ENCODE results near the gene N4BP2. TPM values are rescaled to one million over a fixed set of nuclear protein-coding genes. Genes with fewer than 3 reads are reported as not detected.

Gene N4BP2
- total and polyA plus RNA-seq, 2 of the 8 experiments (the other 6 are each of a cell fraction or from before 2014, with no cell fraction given): 4.4 to 44.7 TPM

DNA sequence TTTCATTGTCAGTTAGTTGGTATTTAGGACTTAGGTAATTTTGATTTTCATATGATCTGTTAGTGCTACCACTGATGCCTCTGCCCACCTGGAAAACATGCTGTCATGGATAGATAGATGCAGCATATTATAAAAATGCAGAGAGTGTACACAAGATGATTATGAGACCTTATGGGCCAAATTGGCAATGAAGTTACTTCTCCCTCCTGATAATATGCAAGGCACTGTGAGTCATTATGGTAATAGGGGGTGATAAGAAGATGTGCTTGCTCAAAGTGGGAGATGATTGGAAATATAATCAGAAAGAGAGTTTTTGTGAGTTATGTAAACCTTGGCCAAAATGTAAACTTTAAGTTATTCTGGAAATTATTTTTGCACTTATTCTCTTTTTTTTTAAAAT is 83.5 kb downstream of the N4BP2 start:
- ChIA-PET POLR2A (ENCODE audit: partially characterized antibody) (no interaction called here), CTCF (ENCODE audit: partially characterized antibody) (interaction anchor here (0.6 kb wide), 1 partner anchor 175 kb away, joined by 3 read pairs; no protein-coding TSS in a partner anchor)
- H4K5ac ChIP-seq (ENCODE audit: insufficient read length, low read depth, low read length): no peak overlapping the region
- H2BK5ac ChIP-seq (ENCODE audit: low read depth, low read length): no peak overlapping the region
- no peaks in the 10 kb centered on the region for H3K4me1 ChIP-seq (replicated peaks in 1 of 4; ENCODE audit: control insufficient read depth in 3 of 4, insufficient read depth in 4 of 4, low read length in 3 of 4)
- no peak overlapping the region for H3K14ac ChIP-seq (ENCODE audit: insufficient read length)
- no peaks in the 10 kb centered on the region for H4K20me1 ChIP-seq (replicated peaks in 1 of 2; ENCODE audit: control insufficient read depth in 1 of 2, insufficient read depth in 2 of 2, low read length in 2 of 2)
- no peak overlapping the region for H2BK20ac ChIP-seq (ENCODE audit: low read length)
- H3K4ac ChIP-seq (replicated peaks; ENCODE audit: insufficient read length, low read depth, low read length): no peak overlapping the region
- H3K79me1 ChIP-seq (ENCODE audit: low read depth, low read length): peaks cover 4% of the 10 kb centered on the region; the same call in 1 of the 2 replicates
- no peak overlapping the region for H3K4me3 ChIP-seq (ENCODE audit: extremely low read depth in 1 of 4, insufficient read depth in 2 of 4, low read depth in 3 of 4, low read length in 4 of 4)
- H3K9me3 ChIP-seq (ENCODE audit: insufficient read depth in 2 of 2, low read depth in 1 of 2, low read length in 1 of 2): peaks cover 2 to 5% of the 10 kb centered on the region in 2 experiments; a peak in 2 of 4 replicates
- FAIRE-seq: no peak
- no peak overlapping the region for H4K8ac ChIP-seq (ENCODE audit: extremely low read depth, insufficient read depth, low read length)
- H2AK5ac ChIP-seq (ENCODE audit: low read depth, low read length): no peak overlapping the region
- no peak overlapping the region for H3K18ac ChIP-seq (ENCODE audit: extremely low read depth, low read length)
- no peak overlapping the region for H2AFZ ChIP-seq (ENCODE audit: low read length)
- H3K9ac ChIP-seq (replicated peaks in 1 of 4; ENCODE audit: extremely low read depth in 1 of 4, low read depth in 3 of 4, low read length in 3 of 4): no peak overlapping the region
- no peak overlapping the region for H3K4me2 ChIP-seq (ENCODE audit: insufficient read depth in 1 of 2, low read depth in 2 of 2, low read length in 2 of 2)
- H2BK15ac ChIP-seq (ENCODE audit: low read length): no peak overlapping the region
- no peaks in the 10 kb centered on the region for H3K23me2 ChIP-seq (ENCODE audit: low read depth, low read length)
- H3K27me3 ChIP-seq (replicated peaks in 1 of 4; ENCODE audit: control insufficient read depth in 3 of 4, extremely low read depth in 1 of 4, insufficient read depth in 3 of 4, low read length in 3 of 4): no peaks in the 10 kb centered on the region
- no peak overlapping the region for H4K91ac ChIP-seq (replicated peaks; ENCODE audit: insufficient read length, low read length)
- H3K56ac ChIP-seq (replicated peaks; ENCODE audit: insufficient read length, low read depth, low read length): no peak overlapping the region
- H2BK120ac ChIP-seq (replicated peaks; ENCODE audit: low read depth, low read length): no peak overlapping the region
- DNase-seq (ENCODE audit: low read depth in 1 of 2, low spot score in 2 of 2): no peak
- no peak overlapping the region for H3K27ac ChIP-seq (ENCODE audit: low read depth, low read length)
- no peaks in the 10 kb centered on the region; a peak in 1 of 4 replicates for H3K79me2 ChIP-seq (ENCODE audit: control insufficient read depth in 1 of 2, insufficient read depth in 2 of 2, low read length in 2 of 2)
- H2BK12ac ChIP-seq (ENCODE audit: low read depth, low read length): no peak overlapping the region
- H3K23ac ChIP-seq (ENCODE audit: insufficient read length): no peak overlapping the region
- peaks cover 5 to 46% (median 26%) of the 10 kb centered on the region in 4 experiments; a peak in 7 of 8 replicates for H3K36me3 ChIP-seq (ENCODE audit: control insufficient read depth in 2 of 4, insufficient read depth in 4 of 4, low read length in 3 of 4)
- no peak for TF ChIP-seq RFX5 (IDR thresholded peaks at IDR 0.05; ENCODE audit: borderline replicate concordance, low read depth, low read length)
- no peak for TF ChIP-seq E2F6 (IDR thresholded peaks at IDR 0.05)
- TF ChIP-seq, protein P1, sequence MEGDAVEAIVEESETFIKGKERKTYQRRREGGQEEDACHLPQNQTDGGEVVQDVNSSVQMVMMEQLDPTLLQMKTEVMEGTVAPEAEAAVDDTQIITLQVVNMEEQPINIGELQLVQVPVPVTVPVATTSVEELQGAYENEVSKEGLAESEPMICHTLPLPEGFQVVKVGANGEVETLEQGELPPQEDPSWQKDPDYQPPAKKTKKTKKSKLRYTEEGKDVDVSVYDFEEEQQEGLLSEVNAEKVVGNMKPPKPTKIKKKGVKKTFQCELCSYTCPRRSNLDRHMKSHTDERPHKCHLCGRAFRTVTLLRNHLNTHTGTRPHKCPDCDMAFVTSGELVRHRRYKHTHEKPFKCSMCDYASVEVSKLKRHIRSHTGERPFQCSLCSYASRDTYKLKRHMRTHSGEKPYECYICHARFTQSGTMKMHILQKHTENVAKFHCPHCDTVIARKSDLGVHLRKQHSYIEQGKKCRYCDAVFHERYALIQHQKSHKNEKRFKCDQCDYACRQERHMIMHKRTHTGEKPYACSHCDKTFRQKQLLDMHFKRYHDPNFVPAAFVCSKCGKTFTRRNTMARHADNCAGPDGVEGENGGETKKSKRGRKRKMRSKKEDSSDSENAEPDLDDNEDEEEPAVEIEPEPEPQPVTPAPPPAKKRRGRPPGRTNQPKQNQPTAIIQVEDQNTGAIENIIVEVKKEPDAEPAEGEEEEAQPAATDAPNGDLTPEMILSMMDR (IDR thresholded peaks at IDR 0.05; ENCODE audit: control extremely low read depth in 1 of 3, insufficient read depth in 1 of 3, low read depth in 1 of 3, low read length in 3 of 3): no peak
- no peak for TF ChIP-seq PHF8 (conservative IDR thresholded peaks at IDR 0.05; ENCODE audit: low read depth, low read length)
- no peak for TF ChIP-seq EZH2 (IDR thresholded peaks at IDR 0.05; ENCODE audit: low read depth, low read length, severe bottlenecking)
- no peak for TF ChIP-seq POLR2A (IDR thresholded peaks at IDR 0.05; ENCODE audit: control extremely low read depth in 1 of 2, low read depth in 2 of 2, low read length in 2 of 2)
- no peak for TF ChIP-seq SIN3A (conservative IDR thresholded peaks at IDR 0.05 in 1 of 2, IDR thresholded peaks at IDR 0.05 in 1 of 2; ENCODE audit: low read depth in 1 of 2, low read length in 2 of 2)
- TF ChIP-seq FOSL1 (IDR thresholded peaks at IDR 0.05; ENCODE audit: insufficient read depth, low read depth, low read length): no peak
- no peak for TF ChIP-seq ASH2L (IDR thresholded peaks at IDR 0.05; ENCODE audit: low read length)
- no peak for TF ChIP-seq BACH1 (IDR thresholded peaks at IDR 0.05; ENCODE audit: low read length)
- no peak for TF ChIP-seq POU5F1 (IDR thresholded peaks at IDR 0.05; ENCODE audit: low read depth, low read length)
- no peak for TF ChIP-seq SP2 (IDR thresholded peaks at IDR 0.05; ENCODE audit: low read length)
- no peak for TF ChIP-seq CREB1 (IDR thresholded peaks at IDR 0.05)
